ENCODE results near the gene FXYD6. TPM values are rescaled to one million over a fixed set of nuclear protein-coding genes. Genes with fewer than 3 reads are reported as not detected.

FXYD6 gene
- total RNA-seq, 4 donors from 2014 or later: 7.6 to 20.0 (median 13.9) TPM

DNA sequence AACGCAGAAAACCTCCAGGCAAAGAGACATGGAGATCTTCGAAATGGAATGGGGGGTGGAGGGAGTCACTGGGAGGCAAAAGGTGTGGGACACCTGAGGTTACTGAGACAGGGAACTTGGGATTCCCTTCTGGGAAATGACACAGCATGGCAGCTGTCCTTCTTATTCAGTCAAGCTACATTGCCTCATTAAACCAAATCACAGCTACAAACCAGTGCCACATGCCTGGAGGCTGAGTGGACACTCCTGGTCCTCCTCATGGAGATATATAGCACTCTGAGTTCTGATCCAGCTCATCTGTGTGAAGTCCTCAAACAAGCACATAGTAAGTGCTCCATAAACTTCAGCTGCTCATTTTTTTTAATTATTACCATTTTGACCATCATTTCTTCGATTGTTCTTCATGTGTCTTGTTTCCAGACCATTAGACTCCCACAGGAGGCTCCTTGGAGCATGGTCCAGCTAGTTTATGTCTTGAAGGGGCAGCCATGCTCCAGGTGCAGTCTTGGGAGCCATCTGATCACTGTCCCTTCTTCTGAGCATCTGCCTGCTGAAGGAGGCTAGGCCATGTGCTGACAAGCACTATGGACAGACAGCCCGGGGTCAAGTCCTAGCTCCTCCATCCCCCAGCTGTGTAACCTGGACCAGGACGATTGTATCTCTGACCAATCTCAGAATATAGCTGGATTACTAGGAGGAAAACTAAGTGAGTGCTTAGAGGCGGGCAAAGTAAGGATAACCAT is 42.2 kb downstream of the FXYD6 start:
- TF ChIP-seq, protein P1, sequence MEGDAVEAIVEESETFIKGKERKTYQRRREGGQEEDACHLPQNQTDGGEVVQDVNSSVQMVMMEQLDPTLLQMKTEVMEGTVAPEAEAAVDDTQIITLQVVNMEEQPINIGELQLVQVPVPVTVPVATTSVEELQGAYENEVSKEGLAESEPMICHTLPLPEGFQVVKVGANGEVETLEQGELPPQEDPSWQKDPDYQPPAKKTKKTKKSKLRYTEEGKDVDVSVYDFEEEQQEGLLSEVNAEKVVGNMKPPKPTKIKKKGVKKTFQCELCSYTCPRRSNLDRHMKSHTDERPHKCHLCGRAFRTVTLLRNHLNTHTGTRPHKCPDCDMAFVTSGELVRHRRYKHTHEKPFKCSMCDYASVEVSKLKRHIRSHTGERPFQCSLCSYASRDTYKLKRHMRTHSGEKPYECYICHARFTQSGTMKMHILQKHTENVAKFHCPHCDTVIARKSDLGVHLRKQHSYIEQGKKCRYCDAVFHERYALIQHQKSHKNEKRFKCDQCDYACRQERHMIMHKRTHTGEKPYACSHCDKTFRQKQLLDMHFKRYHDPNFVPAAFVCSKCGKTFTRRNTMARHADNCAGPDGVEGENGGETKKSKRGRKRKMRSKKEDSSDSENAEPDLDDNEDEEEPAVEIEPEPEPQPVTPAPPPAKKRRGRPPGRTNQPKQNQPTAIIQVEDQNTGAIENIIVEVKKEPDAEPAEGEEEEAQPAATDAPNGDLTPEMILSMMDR (IDR thresholded peaks at IDR 0.05; ENCODE audit: low read depth): no peak

DNA sequence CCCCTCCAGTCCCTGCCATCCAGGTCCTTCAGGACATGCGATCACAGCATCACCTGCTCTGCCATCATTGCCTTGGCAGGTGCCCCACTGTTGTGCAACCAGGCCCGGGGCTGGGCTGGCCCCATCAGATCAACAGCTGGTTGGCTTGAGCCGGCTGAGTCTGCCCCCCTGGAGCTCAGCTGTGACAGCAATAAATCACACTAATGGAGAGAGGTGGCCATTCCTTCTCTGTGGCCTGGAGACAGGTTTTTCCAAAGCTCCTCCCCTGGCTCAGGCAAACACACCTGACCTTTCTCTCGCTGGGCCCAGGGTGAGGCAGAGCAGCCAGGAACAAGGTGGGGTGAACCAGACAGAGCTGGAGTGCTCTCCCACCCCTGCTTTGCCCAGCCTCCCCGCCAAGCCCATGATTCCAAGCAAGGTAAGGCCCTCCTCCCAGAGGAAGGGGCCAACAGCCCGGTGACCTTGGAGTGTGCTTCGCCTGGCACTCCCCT is 43.0 kb downstream of the FXYD6 start:
- TF ChIP-seq, protein P1 (IDR thresholded peaks at IDR 0.05; ENCODE audit: low read depth): no peak

DNA sequence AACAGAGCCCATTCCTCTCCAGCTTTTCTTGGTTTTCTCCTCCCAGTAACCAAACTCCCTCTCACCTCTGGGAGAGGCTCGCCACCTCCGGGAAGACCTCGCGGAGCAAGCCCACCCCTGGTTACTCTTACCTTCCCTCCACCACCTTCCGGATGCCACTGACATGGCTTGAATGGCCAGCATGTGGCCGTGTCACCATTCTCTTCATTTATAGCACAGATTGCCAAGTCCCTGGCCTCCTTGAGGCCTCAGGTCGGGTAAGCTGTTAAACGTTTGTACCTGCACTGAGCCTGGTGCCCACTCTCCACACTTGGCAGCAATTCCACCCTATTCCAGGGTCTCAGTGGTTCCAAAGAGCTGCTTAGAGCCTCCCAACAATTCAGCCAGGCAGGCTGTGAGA is 43.9 kb downstream of the FXYD6 start:
- TF ChIP-seq, protein P1 (IDR thresholded peaks at IDR 0.05; ENCODE audit: low read depth): no peak

DNA sequence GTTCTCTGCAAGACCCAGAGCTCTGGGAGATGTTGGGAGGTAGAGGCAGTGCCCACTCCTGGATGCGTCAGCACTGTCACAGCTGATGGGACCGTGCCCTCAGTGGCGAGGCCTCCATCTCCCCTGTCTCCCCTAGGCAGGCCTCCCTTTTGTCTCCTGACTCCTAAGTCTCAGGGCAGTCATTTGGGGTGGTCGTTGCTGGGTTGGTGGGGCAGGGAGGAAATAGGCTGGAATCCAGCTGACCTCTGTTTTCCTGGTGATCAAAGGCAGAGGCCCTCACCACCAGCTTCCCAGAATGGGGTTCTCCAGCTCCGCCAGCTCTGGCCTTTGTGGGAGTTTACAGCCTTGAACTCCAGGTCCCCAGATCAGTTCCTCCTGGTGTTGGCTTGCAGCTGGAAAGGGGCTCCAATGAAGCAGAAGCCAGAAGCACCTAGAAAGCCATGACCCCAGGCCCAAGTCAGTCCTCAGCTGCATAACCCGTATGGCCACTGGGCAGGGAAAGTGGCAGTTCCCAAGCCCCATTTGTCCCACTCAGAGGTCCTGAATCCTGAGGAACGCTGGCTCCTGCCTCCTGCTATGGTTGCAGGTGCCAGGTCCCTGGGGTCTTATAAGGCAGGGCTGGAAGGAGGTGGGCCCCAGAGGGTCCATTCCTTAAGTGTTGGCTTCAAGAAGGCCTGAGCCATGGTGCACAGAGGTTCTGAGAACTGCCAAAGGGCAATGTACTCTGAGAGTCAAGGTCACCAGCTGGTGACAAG is 44.6 kb downstream of the FXYD6 start:
- TF ChIP-seq, protein P1 (IDR thresholded peaks at IDR 0.05; ENCODE audit: low read depth): no peak

DNA sequence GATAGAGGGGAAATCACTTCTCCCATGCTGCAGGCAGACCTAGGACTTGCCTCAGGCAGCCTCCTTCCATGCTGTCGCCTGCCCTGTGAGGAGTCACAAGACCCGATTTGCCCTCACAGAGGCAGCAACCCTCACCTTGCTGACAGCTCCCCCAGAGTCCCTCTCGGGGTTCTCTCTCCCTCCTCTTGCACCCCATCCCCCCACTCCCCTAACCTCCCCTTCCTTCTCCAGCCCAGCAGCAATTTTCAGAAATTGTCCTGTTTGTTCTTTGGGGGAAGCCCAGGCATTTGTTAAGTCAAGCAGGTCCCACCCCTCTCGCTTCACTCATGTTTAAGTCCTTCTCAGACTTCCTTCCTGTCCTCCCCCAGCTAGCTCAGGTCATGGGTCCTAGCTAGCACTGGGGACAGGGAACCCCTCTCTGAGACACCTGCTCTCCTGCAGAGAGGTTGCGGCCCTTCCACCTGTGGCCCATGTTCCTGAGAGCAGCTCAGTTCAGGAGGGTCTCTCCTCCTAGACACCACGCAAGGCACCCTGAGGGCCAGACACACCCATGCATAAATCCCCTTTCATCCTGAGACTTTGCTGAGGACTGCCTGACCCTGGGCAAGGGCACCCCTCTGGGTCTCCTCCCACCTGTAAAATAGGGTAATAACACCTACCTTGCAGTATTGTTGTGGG is 45.6 kb downstream of the FXYD6 start:
- TF ChIP-seq, protein P1 (IDR thresholded peaks at IDR 0.05; ENCODE audit: low read depth): no peak

DNA sequence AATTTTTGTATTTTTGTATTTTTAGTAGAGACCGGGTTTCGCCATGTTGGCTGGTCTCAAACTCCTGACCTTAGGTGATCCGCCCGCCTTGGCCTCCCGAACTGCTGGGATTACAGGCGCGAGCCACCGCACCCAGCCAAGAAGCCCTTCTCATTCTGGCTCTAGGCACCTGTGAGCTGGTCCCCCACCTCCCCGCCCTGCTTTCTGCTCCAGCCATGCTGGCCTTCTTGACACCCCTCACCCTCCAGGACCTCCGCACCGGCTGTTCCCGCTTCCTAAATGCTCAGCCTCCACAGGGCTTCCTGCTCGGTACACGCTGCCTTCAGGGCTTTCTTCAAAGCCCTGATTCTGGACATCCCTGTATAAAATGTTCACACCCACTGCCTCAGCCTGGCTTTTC is 46.4 kb downstream of the FXYD6 start:
- TF ChIP-seq, protein P1 (IDR thresholded peaks at IDR 0.05; ENCODE audit: low read depth): no peak

DNA sequence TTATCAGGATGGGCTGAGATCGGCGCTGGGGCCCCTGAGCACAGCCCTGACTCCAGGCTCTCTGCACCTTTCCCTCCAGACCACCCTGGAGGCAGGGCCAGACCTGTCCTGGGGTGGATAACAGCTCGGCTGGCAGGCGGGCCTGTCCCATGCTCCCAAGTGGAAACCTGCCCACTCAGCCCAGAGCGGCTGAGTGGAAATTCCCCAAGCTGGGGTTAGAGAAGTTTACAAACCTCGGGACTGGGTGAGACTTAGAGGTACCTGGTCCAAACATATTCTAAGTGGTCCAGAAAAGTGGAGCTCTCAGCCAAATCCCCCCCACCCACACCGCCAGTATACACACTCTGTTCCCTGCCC is 47.1 kb downstream of the FXYD6 start:
- TF ChIP-seq, protein P1 (IDR thresholded peaks at IDR 0.05; ENCODE audit: low read depth): no peak

Data from subcutaneous adipose tissue (tissue), 4 donors.